ENCODE measurements around the gene SLC41A1.
"Not testable (repeated sequence)": the region's sequence is repeated elsewhere in the genome, so short reads cannot be mapped to it uniquely, and the experiment has no call there.

The SLC41A1 gene

DNA sequence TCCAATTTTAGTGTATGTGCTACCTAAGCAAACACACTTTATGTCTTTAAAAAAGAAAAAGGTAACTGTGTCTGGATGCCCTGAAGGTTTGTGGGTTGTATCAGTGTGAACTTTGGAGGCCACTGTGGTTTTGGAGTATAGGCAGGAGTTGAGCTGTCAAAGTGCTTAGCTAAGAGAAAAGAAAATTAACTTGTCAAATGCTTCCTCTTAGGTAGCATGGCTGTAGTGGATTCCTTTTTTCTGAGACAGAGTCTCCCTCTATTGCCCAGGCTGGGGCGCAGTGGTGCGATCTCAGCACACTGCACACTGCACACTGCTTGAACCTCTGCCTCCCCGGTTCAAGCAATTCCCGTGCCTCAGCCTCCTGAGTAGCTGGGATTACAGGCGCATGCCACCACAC lies 11.2 kb upstream of the SLC41A1 start:
- Histone ChIP-seq H3K4me1 (no peaks in the 10 kb centered on the region), H3K9me3 (no peaks in the 10 kb centered on the region), H3K36me3 (no peaks in the 10 kb centered on the region), H3K4me3 (ENCODE audit: low read depth, low read length) (no peak overlapping the region), H3K27me3 (peaks cover 10% of the 10 kb centered on the region)
- no peak for DNase-seq
- TF ChIP-seq, protein P1, sequence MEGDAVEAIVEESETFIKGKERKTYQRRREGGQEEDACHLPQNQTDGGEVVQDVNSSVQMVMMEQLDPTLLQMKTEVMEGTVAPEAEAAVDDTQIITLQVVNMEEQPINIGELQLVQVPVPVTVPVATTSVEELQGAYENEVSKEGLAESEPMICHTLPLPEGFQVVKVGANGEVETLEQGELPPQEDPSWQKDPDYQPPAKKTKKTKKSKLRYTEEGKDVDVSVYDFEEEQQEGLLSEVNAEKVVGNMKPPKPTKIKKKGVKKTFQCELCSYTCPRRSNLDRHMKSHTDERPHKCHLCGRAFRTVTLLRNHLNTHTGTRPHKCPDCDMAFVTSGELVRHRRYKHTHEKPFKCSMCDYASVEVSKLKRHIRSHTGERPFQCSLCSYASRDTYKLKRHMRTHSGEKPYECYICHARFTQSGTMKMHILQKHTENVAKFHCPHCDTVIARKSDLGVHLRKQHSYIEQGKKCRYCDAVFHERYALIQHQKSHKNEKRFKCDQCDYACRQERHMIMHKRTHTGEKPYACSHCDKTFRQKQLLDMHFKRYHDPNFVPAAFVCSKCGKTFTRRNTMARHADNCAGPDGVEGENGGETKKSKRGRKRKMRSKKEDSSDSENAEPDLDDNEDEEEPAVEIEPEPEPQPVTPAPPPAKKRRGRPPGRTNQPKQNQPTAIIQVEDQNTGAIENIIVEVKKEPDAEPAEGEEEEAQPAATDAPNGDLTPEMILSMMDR (IDR thresholded peaks at IDR 0.05; ENCODE audit: low read depth, low read length), result no peak

DNA sequence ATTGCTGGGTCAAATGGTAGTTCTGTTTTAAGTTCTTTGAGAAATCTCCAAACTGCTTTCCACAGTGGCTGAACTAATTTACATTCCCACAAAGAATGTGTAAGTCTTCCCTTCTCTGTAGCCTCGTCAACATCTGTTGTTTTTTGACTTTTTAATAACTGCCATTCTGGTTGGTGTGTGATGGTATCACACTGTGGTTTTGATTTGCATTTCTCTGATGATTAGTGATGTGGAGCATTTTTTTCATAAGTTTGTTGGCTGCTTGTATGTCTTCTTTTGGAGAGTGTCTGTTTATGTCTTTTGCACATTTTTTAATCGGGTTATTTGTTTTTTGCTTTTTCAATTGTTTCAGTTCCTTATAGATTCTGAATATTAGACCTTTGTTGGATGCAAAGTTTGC lies 10.3 kb upstream of the SLC41A1 start:
- not testable (repeated sequence) for H3K9me3 ChIP-seq; DNase-seq; H3K4me1 ChIP-seq; H3K36me3 ChIP-seq; H3K4me3 ChIP-seq (ENCODE audit: low read depth, low read length)
- peaks cover 10% of the 10 kb centered on the region for H3K27me3 ChIP-seq

DNA sequence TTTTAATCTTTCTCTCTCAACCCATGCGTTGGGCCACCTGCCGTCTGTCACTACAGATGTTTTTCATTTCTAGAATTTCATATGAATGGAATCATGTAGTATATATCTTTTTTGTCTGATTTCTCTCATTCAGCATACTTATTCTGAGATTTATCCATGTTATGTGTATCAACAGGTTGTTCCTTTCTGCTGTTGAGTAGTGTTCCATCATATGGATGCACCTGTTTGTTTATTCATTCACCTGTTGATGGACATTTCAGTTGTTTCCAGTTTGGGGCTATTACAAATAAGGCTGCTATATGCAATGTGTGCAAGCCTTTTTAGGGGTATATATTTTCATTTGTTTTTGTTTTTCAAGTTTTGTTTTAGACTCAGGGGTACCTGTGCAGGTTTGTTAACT lies 9.4 kb upstream of the SLC41A1 start:
- TF ChIP-seq, protein P1 (IDR thresholded peaks at IDR 0.05; ENCODE audit: low read depth, low read length), result no peak
- no peaks in the 10 kb centered on the region for H3K36me3 ChIP-seq
- H3K27me3 ChIP-seq, result peaks cover 10% of the 10 kb centered on the region
- DNase-seq, result no peak
- H3K4me1 ChIP-seq, result no peaks in the 10 kb centered on the region
- no peaks in the 10 kb centered on the region for H3K9me3 ChIP-seq
- no peak overlapping the region for H3K4me3 ChIP-seq (ENCODE audit: low read depth, low read length)

DNA sequence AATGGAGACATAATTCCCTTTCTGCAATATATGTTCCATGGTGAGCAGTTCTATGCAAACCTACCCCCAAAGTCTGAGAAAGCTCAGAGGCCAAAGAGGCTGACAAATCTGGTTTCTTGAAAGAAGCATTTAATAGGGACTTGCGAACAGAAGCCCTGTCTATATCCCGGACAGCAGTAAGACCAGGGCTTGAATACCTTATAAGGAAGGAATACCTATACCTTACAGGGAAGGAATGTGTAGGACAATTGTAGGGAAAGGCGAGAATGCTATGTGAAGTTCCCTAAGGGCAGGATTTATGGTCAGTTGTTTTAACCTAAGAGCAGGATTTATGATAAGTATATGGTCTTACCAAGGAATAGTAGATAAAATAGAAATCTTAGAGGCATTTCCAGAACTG lies 5.0 kb upstream of the SLC41A1 start:
- TF ChIP-seq, protein P1 (IDR thresholded peaks at IDR 0.05; ENCODE audit: low read depth, low read length), result no peak
- DNase-seq, result no peak
- Histone ChIP-seq H3K4me1 (no peaks in the 10 kb centered on the region), H3K9me3 (no peaks in the 10 kb centered on the region), H3K4me3 (ENCODE audit: low read depth, low read length) (no peak overlapping the region), H3K27me3 (0 out of 2 replicates have a peak, but pooled peaks cover 2% of the 10 kb centered on the region), H3K36me3 (no peaks in the 10 kb centered on the region)

DNA sequence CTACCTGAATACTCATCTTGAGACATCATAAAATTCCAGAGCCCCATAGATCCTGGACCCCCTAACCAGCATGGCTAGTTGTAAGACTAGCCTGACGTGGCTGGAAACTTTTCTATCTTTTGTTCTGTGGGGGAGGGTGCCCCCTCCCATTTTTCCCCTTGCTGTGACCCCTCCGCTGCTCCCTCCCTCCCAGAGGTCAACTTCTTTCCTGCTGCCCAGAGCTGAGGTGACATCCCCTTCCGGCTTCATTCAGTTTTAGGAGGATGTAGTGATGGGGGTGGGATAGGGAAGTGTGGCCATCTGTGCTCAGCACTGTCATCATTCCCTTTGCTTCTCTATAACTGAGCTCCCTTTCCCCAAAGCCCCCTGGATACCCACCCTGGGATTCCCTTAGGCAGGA lies 4.4 kb upstream of the SLC41A1 start:
- no peaks in the 10 kb centered on the region for H3K4me1 ChIP-seq
- 0 out of 2 replicates have a peak, but pooled peaks cover 2% of the 10 kb centered on the region for H3K27me3 ChIP-seq
- TF ChIP-seq, protein P1 (IDR thresholded peaks at IDR 0.05; ENCODE audit: low read depth, low read length), result no peak
- no peaks in the 10 kb centered on the region for H3K36me3 ChIP-seq
- DNase-seq, result no peak
- H3K9me3 ChIP-seq, result no peaks in the 10 kb centered on the region
- H3K4me3 ChIP-seq (ENCODE audit: low read depth, low read length), result no peak overlapping the region

DNA sequence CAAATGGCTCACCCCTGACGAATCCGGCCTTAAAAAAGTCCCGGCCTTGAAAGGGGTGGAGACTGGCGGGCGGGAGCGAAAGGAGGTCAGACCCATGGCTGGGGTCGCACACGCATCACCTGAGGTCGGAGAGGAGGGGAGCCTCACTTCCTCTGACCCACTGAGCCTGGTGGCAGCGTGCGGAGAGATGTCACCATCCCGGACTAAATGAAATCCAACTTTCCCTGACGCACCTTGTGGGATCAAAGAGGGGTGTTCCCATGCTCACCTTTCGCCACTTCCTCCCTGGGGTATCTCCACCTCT lies 709 bp upstream of the SLC41A1 start:
- TF ChIP-seq, protein P1 (IDR thresholded peaks at IDR 0.05; ENCODE audit: low read depth, low read length), result no peak
- no peak for DNase-seq
- Histone ChIP-seq H3K4me3 (ENCODE audit: low read depth, low read length) (peak overlapping the region; percentile 81), H3K36me3 (peaks cover 5% of the 10 kb centered on the region), H3K27me3 (0 out of 2 replicates have a peak, but pooled peaks cover 2% of the 10 kb centered on the region), H3K9me3 (no peaks in the 10 kb centered on the region), H3K4me1 (no peaks in the 10 kb centered on the region)

DNA sequence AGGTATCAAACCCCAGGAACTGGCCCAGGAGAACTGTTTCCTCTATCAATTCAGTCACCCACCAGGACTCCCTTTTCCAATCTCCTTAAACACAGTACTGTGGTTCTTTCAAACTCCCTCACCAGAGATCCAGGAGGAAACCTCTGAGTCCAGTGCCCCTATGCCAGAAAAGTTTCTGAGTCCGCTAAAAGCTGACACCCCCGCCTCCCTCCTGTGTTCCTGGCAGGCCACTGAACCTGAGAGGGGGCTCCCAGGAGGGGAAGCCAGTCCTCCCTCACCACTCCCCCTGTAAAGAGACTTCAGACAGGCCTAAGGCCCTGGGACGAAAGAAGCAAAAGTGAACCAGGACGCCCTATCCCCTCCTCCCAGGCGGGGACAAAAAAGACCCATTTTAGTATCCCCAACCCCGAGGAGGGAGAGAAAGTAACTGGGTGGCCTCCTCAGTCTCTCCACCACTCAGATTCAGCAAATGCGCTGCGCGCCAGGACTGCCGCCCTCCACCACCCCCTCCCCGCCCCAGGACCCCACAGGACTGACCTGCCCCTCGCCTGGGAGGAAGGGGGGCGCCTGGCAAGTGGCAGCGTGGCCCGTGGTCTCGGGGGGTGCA lies 624 bp downstream of the SLC41A1 start:
- H3K27me3 ChIP-seq, result 0 out of 2 replicates have a peak, but pooled peaks cover 2% of the 10 kb centered on the region
- H3K9me3 ChIP-seq, result no peaks in the 10 kb centered on the region
- no peaks in the 10 kb centered on the region for H3K4me1 ChIP-seq
- TF ChIP-seq, protein P1 (IDR thresholded peaks at IDR 0.05; ENCODE audit: low read depth, low read length), result no peak
- peaks cover 5% of the 10 kb centered on the region for H3K36me3 ChIP-seq
- H3K4me3 ChIP-seq (ENCODE audit: low read depth, low read length), result peak overlapping the region; percentile 81
- peak; percentile 42 for DNase-seq

Measured in BE2C (cell line).